Measurements from ENCODE around the gene VEGFA. TPM values are rescaled to one million over a fixed set of nuclear protein-coding genes. Genes with fewer than 3 reads are reported as not detected.

Gene VEGFA
- total and polyA plus RNA-seq, 2 of the 8 experiments (the other 6 are each of a cell fraction or from before 2014, with no cell fraction given), result 42.2 to 58.5 TPM

DNA sequence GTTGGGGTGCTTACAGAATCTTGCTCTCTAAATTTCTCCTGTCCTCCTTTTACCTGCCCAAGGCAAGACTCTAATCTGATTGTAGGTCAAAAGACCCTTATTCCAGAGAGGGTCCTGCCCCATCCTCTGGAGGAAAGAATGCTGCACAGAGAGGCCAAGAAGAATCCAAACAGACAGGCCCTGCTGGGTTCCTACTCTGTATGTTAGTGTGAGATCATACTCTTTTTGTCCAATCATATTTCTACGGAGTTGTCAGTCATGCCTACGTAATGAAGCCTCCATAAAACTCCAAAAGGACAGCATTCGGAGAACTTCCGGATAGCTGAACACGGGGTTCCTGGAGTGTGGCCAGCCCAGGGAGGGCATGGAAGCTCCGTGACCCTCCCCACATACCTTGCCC lies 50.5 kb downstream of the VEGFA start (continued):
- TF ChIP-seq CHD7 (IDR thresholded peaks at IDR 0.05; ENCODE audit: insufficient replicate concordance, low read length) (no peak), CBX8 (IDR thresholded peaks at IDR 0.05; ENCODE audit: borderline replicate concordance, low read depth, low read length) (no peak), HDAC2 (IDR thresholded peaks at IDR 0.05; ENCODE audit: borderline replicate concordance in 1 of 2, low read depth in 2 of 2, low read length in 2 of 2) (no peak), MAFK (IDR thresholded peaks at IDR 0.05; ENCODE audit: low read depth, low read length) (no peak), CBX5 (IDR thresholded peaks at IDR 0.05; ENCODE audit: low read depth, low read length) (no peak), POLR2A (IDR thresholded peaks at IDR 0.05; ENCODE audit: control extremely low read depth in 1 of 2, low read depth in 2 of 2, low read length in 2 of 2) (no peak)
